ENCODE measurements around the gene CAPSL. TPM values are rescaled to one million over a fixed set of nuclear protein-coding genes. Genes with fewer than 3 reads are reported as not detected.
"Not testable (repeated sequence)": the region's sequence is repeated elsewhere in the genome, so short reads cannot be mapped to it uniquely, and the experiment has no call there.

Gene CAPSL
- total RNA-seq, 2 donors from 2014 or later, result not detected

- Histone ChIP-seq H3K27ac (no peak within 1 kb of the TSS), H3K4me3 (no peak within 1 kb of the TSS), H3K9me3 (no peaks in the 10 kb centered on the region), H3K27me3 (no peaks in the 10 kb centered on the region), H3K36me3 (no peaks in the 10 kb centered on the region), H3K4me1 (peaks cover 0 to under 1% of the 10 kb centered on the region in 2 donors)
- TF ChIP-seq CTCF (IDR thresholded peaks at IDR 0.05), result no peak
- no peak for DNase-seq (ENCODE audit: low spot score)
Observed at GRCh38 chr5:35856765-35857351, 81.6 kb downstream of the CAPSL start, which contains the start of gene IL7R. IL7R (plus strand) TSS chr5:35856891; CDS start chr5:35856978, 87 bp downstream.

GRCh38 chr5:35856186-35856764 is 82.1 kb downstream of the CAPSL start:
- not testable (repeated sequence) for H3K4me1 ChIP-seq; H3K4me3 ChIP-seq; DNase-seq (ENCODE audit: low spot score); H3K27ac ChIP-seq; H3K36me3 ChIP-seq; H3K27me3 ChIP-seq; H3K9me3 ChIP-seq

DNA sequence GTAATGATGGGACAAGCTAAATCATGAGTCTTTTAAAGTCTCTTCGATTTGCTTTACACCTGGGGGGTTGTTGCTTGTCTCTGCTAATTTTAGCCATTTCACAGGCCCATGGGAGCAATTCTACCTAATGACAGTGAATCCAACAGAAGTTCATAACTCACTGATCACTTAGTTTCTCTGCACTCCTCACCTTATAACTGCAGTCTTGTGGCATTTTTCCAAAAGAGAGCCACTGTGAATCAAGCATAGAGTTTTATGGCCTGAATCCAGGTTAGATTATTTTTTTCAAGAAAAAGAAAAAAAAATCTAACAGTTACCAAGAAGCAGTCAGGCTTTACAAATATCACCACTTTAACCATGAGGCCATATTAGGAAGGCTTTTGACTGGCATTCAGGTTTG is 83.2 kb downstream of the CAPSL start:
- H3K27me3 ChIP-seq, result no peaks in the 10 kb centered on the region
- H3K9me3 ChIP-seq, result no peaks in the 10 kb centered on the region
- H3K4me1 ChIP-seq, result peaks cover 0 to 8% of the 10 kb centered on the region in 2 donors
- no peaks in the 10 kb centered on the region for H3K36me3 ChIP-seq
- no peak overlapping the region for H3K27ac ChIP-seq
- TF ChIP-seq CTCF (IDR thresholded peaks at IDR 0.05), result no peak
- H3K4me3 ChIP-seq, result no peak overlapping the region
- DNase-seq (ENCODE audit: low spot score), result no peak

Other genes with a start within 250 kb of the CAPSL start
- 1 to 10 TPM; 3.1 to 3.2 TPM for gene IL7R, start 81.7 kb downstream of the CAPSL start, total RNA-seq
- gene UGT3A1, start 52.8 kb upstream of the CAPSL start, total RNA-seq, result not detected
- under 1 TPM in 1 of 2 donors, not detected in 1; 0.24 TPM for gene UGT3A2, start 128.3 kb upstream of the CAPSL start, total RNA-seq
- gene LMBRD2, start 213.3 kb upstream of the CAPSL start, total RNA-seq, result 10 to 100 TPM; 10.5 to 19.9 TPM
- gene SKP2, start 213.5 kb upstream of the CAPSL start, total RNA-seq, result 1 to 10 TPM; 3.7 to 5.0 TPM